Neural progenitor cell (in vitro differentiated cells): ENCODE results near the gene ADGB. TPM values are rescaled to one million over a fixed set of nuclear protein-coding genes. Genes with fewer than 3 reads are reported as not detected.

Source experiments
- DNase-seq: peaks from one replicate; pipeline ENCODE4 v3.0.0-alpha.2; 2016; ENCODE audit warnings: low spot score
- H2AFZ ChIP-seq: fragments of 200-600 bp; sonication (generic); replicated peaks from 2 replicates; pipeline ENCODE4 v1.6.1; 2016; ENCODE audit warnings: antibody characterized with exemption
- H3F3A ChIP-seq: fragments of 200-600 bp; sonication (generic); 2 replicates; pipeline ENCODE4 v1.6.1; 2016; ENCODE audit warnings: antibody characterized with exemption, low read depth
- H3K27ac ChIP-seq: fragments of 200-600 bp; sonication (generic); 2 replicates; pipeline ENCODE4 v1.5.1; 2016; ENCODE audit warnings: mild to moderate bottlenecking
- H3K27me3 ChIP-seq: fragments of 200-600 bp; sonication (generic); 2 replicates; pipeline ENCODE4 v1.6.1; 2016; ENCODE audit warnings: mild to moderate bottlenecking, moderate library complexity
- H3K36me3 ChIP-seq: fragments of 200-600 bp; sonication (generic); 2 replicates; pipeline ENCODE4 v1.5.1; 2016
- H3K4me1 ChIP-seq: fragments of 200-600 bp; sonication (generic); 2 replicates; pipeline ENCODE4 v1.6.1; 2016; ENCODE audit warnings: mixed run types
- H3K4me2 ChIP-seq: fragments of 200-600 bp; sonication (generic); 2 replicates; pipeline ENCODE4 v1.6.1; 2016
- H3K4me3 ChIP-seq: fragments of 200-600 bp; sonication (generic); 2 replicates; pipeline ENCODE4 v1.5.1; 2016
- H3K79me2 ChIP-seq: fragments of 200-600 bp; sonication (generic); 2 replicates; pipeline ENCODE4 v1.6.1; 2016; ENCODE audit warnings: low read depth
- H3K9ac ChIP-seq: fragments of 200-600 bp; sonication (generic); 2 replicates; pipeline ENCODE4 v1.6.1; 2016
- H3K9me3 ChIP-seq: fragments of 200-600 bp; sonication (generic); 2 replicates; pipeline ENCODE4 v1.5.1; 2016; ENCODE audit warnings: low read depth
- H4K20me1 ChIP-seq: fragments of 200-600 bp; sonication (generic); 2 replicates; pipeline ENCODE4 v1.6.1; 2016; ENCODE audit warnings: low read depth
- H3K27ac Mint-ChIP-seq: 3 replicates; pipeline ENCODE4 v1.8.0; 2021; ENCODE audit warnings: mixed read lengths
- H3K27me3 Mint-ChIP-seq: 2 replicates; pipeline ENCODE4 v1.8.0; 2022; ENCODE audit warnings: low read depth, mild to moderate bottlenecking, inconsistent platforms, moderate library complexity, mixed read lengths; ENCODE audit not compliant: insufficient read depth
- H3K36me3 Mint-ChIP-seq: 3 replicates; pipeline ENCODE4 v1.8.0; 2021; ENCODE audit warnings: mixed read lengths
- H3K4me1 Mint-ChIP-seq: 3 replicates; pipeline ENCODE4 v1.8.0; 2021; ENCODE audit warnings: mixed read lengths
- H3K4me3 Mint-ChIP-seq: 3 replicates; pipeline ENCODE4 v1.8.0; 2021; ENCODE audit warnings: mild to moderate bottlenecking, moderate library complexity, mixed read lengths
- H3K9me3 Mint-ChIP-seq: 3 replicates; pipeline ENCODE4 v1.8.0; 2020; ENCODE audit warnings: mixed read lengths
- EZH2 ChIP-seq: fragments of 200-600 bp; sonication (generic); IDR thresholded peaks from 2 replicates; pipeline ENCODE4 v1.6.1; 2017; ENCODE audit warnings: antibody characterized with exemption, mild to moderate bottlenecking, moderate library complexity
- EZH2phosphoT487 ChIP-seq: fragments of 200-600 bp; sonication (generic); IDR thresholded peaks from 2 replicates; pipeline ENCODE4 v1.6.1; 2017; ENCODE audit warnings: antibody characterized with exemption
- total RNA-seq: library from RNA; depleted of rRNA; stranded (reverse); fragments of >200 nt; gene quantifications from 2 replicates; pipeline ENCODE4 v1.2.3, GENCODE V29; 2015; ENCODE audit warnings: low replicate concordance
- TF ChIP-seq, protein P1 (sequence below): fragments of 200-600 bp; sonication (generic); IDR thresholded peaks from 2 replicates; pipeline ENCODE4 v1.5.1; 2017; ENCODE audit warnings: antibody characterized with exemption, mild to moderate bottlenecking

ADGB gene
- total RNA-seq, 1 donor from 2014 or later = not detected

DNA sequence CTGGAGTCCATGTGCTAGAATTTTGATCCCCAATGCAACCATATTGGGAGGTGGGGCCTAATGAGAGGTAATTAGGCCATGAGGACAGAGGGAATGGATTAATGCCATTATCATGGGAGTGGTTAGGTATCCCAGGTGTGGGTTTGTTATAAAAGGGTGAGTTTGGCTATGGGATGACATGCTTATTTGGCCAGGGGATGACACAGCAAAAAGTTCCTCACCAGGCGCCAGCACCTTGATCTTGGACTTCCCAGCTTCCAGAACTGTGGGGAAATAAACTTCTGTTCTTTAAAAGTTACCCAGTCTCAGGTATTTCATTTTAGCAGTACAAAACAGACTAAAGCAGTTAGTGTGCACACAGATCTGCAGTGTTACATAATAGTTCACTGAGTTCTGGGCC is 84.1 kb downstream of the ADGB start:
- no peak overlapping the region for H2AFZ ChIP-seq
- Mint-ChIP-seq H3K27ac (no peak overlapping the region), H3K4me3 (no peak overlapping the region)

DNA sequence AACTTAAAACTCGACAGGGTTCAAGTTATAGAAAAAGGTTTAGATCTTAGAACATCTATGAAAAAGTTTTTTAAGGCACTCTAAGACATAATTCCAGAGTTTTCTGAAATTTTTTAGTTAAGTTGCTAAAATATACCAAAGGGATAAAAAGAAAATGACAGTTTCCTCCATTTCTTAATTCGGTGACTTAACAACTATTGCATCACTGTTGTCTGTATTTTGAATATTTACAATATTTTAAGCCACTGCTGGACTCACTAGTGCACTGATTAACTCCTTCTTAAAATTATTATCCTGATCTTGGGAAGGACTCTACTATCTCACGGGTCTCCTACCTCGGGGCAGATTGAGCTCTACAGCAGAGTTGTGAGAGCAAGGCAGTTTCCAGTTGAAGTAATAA is 91.0 kb downstream of the ADGB start:
- no peak overlapping the region for H3K4me3 ChIP-seq
- no peaks in the 10 kb centered on the region for H4K20me1 ChIP-seq
- H3F3A ChIP-seq = no peaks in the 10 kb centered on the region
- no peaks in the 10 kb centered on the region for H3K36me3 ChIP-seq
- Mint-ChIP-seq H3K36me3 (no peaks in the 10 kb centered on the region), H3K9me3 (no peaks in the 10 kb centered on the region), H3K27me3 (no peaks in the 10 kb centered on the region), H3K4me1 (no peaks in the 10 kb centered on the region), H3K4me3 (no peak overlapping the region), H3K27ac (no peak overlapping the region)
- no peak overlapping the region for H2AFZ ChIP-seq
- H3K4me1 ChIP-seq = no peaks in the 10 kb centered on the region
- no peaks in the 10 kb centered on the region for H3K27me3 ChIP-seq
- TF ChIP-seq EZH2phosphoT487 (no peak), EZH2 (no peak)
- TF ChIP-seq, protein P1, sequence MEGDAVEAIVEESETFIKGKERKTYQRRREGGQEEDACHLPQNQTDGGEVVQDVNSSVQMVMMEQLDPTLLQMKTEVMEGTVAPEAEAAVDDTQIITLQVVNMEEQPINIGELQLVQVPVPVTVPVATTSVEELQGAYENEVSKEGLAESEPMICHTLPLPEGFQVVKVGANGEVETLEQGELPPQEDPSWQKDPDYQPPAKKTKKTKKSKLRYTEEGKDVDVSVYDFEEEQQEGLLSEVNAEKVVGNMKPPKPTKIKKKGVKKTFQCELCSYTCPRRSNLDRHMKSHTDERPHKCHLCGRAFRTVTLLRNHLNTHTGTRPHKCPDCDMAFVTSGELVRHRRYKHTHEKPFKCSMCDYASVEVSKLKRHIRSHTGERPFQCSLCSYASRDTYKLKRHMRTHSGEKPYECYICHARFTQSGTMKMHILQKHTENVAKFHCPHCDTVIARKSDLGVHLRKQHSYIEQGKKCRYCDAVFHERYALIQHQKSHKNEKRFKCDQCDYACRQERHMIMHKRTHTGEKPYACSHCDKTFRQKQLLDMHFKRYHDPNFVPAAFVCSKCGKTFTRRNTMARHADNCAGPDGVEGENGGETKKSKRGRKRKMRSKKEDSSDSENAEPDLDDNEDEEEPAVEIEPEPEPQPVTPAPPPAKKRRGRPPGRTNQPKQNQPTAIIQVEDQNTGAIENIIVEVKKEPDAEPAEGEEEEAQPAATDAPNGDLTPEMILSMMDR = no peak
- H3K79me2 ChIP-seq = no peaks in the 10 kb centered on the region
- no peak for DNase-seq
- no peak overlapping the region for H3K9ac ChIP-seq
- H3K9me3 ChIP-seq = no peaks in the 10 kb centered on the region
- no peak overlapping the region for H3K4me2 ChIP-seq
- H3K27ac ChIP-seq = no peak overlapping the region

More for the DNA sequence above, 84.1 kb downstream of the ADGB start:
- Mint-ChIP-seq H3K27me3 (no peaks in the 10 kb centered on the region), H3K36me3 (no peaks in the 10 kb centered on the region), H3K9me3 (no peaks in the 10 kb centered on the region), H3K4me1 (no peaks in the 10 kb centered on the region)
- Histone ChIP-seq H3K27me3 (no peaks in the 10 kb centered on the region), H3K36me3 (no peaks in the 10 kb centered on the region), H3K4me1 (no peaks in the 10 kb centered on the region), H3K79me2 (no peaks in the 10 kb centered on the region), H3F3A (no peaks in the 10 kb centered on the region), H3K9me3 (no peaks in the 10 kb centered on the region), H3K27ac (no peak overlapping the region), H3K4me3 (no peak overlapping the region), H3K4me2 (no peak overlapping the region), H3K9ac (no peak overlapping the region), H4K20me1 (peaks cover 3% of the 10 kb centered on the region)
- no peak for TF ChIP-seq EZH2phosphoT487
- no peak for TF ChIP-seq EZH2
- TF ChIP-seq, protein P1 = no peak
- DNase-seq = no peak

- Histone ChIP-seq H3F3A (no peaks in the 10 kb centered on the region), H2AFZ (no peak overlapping the region), H3K79me2 (no peaks in the 10 kb centered on the region), H3K9me3 (no peaks in the 10 kb centered on the region), H3K4me2 (no peak overlapping the region), H3K9ac (no peak overlapping the region), H3K27ac (no peak overlapping the region), H3K4me1 (no peaks in the 10 kb centered on the region), H4K20me1 (no peaks in the 10 kb centered on the region), H3K27me3 (no peaks in the 10 kb centered on the region), H3K36me3 (no peaks in the 10 kb centered on the region), H3K4me3 (no peak overlapping the region)
- Mint-ChIP-seq H3K4me3 (no peak overlapping the region), H3K36me3 (no peaks in the 10 kb centered on the region), H3K4me1 (no peaks in the 10 kb centered on the region), H3K27me3 (no peaks in the 10 kb centered on the region), H3K27ac (no peak overlapping the region), H3K9me3 (no peaks in the 10 kb centered on the region)
- no peak for TF ChIP-seq EZH2
- TF ChIP-seq EZH2phosphoT487 = no peak
- TF ChIP-seq, protein P1 = no peak
- no peak for DNase-seq
Observed at GRCh38 chr6:146693342-146693741, 94.6 kb downstream of the ADGB start.
